Measurements from ENCODE around the gene RBKS.

Gene RBKS

DNA sequence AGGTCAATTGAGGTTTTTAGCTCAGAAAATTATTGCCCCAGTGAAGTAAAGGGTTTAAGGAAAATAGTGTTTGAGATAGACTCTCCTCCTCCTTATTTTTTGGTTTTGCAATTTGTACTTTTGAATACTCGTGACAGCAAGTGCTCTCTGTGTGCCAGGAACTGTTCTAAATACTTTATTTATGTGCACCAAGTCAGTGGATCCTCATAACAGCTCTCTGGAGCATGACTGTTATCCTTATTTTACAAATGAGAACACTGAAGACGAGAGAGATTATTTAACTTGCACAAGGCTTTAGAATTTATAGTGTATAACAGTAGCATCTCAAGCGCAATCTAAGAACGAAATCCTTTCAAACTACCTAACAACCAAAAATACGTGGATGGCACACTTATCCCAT lies 25.0 kb upstream of the RBKS start:
- no peak overlapping the region for H3K27ac Mint-ChIP-seq
- no peak for DNase-seq (ENCODE audit: low spot score)
- no peak overlapping the region for H3K4me3 Mint-ChIP-seq
- peaks cover 13% of the 10 kb centered on the region for H3K4me1 Mint-ChIP-seq (ENCODE audit: low read depth)
- no peaks in the 10 kb centered on the region for H3K9me3 Mint-ChIP-seq
- H3K27me3 Mint-ChIP-seq (ENCODE audit: low read depth), result no peaks in the 10 kb centered on the region
- H3K36me3 Mint-ChIP-seq (ENCODE audit: low read depth), result peaks cover 17% of the 10 kb centered on the region

DNA sequence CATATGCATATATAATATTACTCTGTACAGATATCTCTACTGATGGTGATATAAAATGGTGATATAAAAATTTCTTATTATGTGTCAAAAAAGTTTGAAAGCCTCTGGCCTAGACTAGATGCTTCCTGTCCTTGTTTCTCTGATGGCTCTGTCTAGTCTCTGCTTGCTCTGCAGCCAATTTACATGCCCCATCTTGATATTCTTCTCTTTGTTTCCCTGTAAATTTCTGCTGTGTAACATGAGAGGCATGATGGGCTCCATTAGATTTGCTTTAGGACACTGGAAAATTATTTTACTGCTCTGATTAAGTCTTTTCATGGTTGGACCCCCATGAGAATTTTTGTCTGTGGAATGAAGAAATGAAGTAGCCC lies 24.6 kb upstream of the RBKS start:
- H3K27ac Mint-ChIP-seq, result no peak overlapping the region
- H3K27me3 Mint-ChIP-seq (ENCODE audit: low read depth), result no peaks in the 10 kb centered on the region
- DNase-seq (ENCODE audit: low spot score), result no peak
- no peak overlapping the region for H3K4me3 Mint-ChIP-seq
- H3K4me1 Mint-ChIP-seq (ENCODE audit: low read depth), result peaks cover 11% of the 10 kb centered on the region
- H3K36me3 Mint-ChIP-seq (ENCODE audit: low read depth), result peaks cover 19% of the 10 kb centered on the region
- no peaks in the 10 kb centered on the region for H3K9me3 Mint-ChIP-seq

DNA sequence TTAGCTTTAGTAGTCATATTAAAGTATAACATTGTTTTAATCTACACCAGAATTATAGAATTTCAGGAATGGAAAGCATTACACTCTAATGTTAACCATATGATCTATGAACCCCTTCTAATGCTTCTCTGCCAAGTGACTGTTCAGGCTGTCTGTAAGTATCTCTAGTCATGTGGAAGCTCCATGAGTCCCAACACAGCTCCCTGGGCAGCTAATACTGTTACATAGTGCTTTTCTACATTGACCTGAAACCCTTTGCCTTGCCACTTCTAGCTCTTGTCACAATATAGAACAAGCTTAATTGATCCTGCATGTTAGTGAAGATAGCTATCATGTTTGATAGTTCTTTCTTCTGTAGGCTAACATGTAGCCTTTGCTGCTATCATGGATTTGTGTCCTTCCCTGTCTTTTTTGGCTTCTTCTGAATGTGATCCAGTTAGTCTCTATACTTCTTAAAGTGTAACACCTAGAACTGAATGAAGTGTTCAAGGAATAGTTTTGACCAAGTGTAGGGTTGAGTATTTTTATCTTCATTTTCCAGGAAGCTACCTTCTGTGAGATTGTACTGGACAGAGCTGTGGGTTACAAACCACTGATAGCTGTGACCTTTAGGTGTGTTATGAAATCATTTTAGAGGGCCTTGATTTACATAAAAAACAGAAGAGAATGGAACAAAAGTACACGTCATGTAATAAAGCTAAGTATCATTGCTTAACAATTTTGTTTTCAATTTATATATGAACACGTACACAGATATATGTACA lies 24.0 kb upstream of the RBKS start:
- Mint-ChIP-seq H3K27me3 (ENCODE audit: low read depth) (no peaks in the 10 kb centered on the region), H3K27ac (no peak overlapping the region), H3K4me3 (no peak overlapping the region), H3K9me3 (no peaks in the 10 kb centered on the region), H3K4me1 (ENCODE audit: low read depth) (peaks cover 11% of the 10 kb centered on the region), H3K36me3 (ENCODE audit: low read depth) (peaks cover 23% of the 10 kb centered on the region)
- DNase-seq (ENCODE audit: low spot score), result no peak

DNA sequence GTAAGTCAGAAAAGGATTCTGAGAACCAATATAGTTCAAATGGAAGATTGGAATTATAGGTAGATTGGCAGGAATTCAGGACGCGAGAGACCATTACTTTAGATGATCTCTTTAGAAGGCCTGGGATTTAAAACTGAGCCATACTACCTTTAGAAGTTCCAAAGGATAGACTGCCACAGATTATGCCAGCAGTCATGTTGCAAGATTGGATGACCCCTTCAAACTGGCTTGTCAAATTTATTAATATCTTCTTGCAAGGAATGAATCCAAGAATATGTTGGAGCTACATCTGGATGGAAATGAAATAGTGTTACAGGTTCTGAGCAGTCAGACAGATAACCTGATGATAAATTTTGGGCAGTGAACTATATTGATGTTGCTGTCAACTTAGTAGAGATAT lies 22.3 kb upstream of the RBKS start:
- Mint-ChIP-seq H3K4me3 (no peak overlapping the region), H3K27me3 (ENCODE audit: low read depth) (no peaks in the 10 kb centered on the region), H3K36me3 (ENCODE audit: low read depth) (peaks cover 27% of the 10 kb centered on the region), H3K4me1 (ENCODE audit: low read depth) (peaks cover 15% of the 10 kb centered on the region), H3K9me3 (no peaks in the 10 kb centered on the region), H3K27ac (no peak overlapping the region)
- no peak for DNase-seq (ENCODE audit: low spot score)

DNA sequence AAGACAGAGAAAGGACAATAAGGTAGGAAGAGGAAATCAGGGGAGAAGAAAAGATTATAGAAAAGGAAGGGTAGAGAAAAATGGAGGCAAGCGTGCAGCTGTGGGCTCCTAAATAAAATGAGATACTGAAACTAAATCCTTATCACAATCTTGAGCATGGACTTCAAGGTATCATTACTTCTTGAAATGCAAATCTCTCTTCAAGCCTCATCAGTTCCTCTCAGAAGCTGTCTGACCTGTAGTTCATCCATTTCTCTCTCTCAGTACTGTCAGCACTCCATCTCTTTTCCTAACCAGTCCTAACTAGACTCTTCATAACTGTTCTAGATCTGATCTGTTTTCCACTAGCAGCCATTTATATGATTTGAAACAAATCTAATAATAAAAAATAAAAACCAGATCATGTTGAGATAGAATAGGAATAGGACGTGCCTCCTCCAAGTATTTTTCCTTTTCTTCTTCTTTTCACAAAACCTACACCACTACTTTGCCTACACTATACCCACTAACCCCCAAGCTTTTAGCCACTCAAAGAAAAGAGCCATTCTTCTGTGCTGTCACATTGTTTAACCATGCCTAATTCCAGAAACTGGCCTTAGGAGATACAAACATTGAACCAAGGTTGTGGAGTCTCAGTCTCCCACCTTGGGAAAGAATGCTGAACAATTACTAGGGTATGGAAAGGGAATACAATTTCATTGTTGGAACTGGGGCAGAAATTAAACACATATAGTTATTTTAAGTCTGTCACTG lies 21.4 kb upstream of the RBKS start:
- no peaks in the 10 kb centered on the region for H3K27me3 Mint-ChIP-seq (ENCODE audit: low read depth)
- H3K4me1 Mint-ChIP-seq (ENCODE audit: low read depth), result peaks cover 16% of the 10 kb centered on the region
- peaks cover 31% of the 10 kb centered on the region for H3K36me3 Mint-ChIP-seq (ENCODE audit: low read depth)
- no peak overlapping the region for H3K4me3 Mint-ChIP-seq
- no peak overlapping the region for H3K27ac Mint-ChIP-seq
- no peaks in the 10 kb centered on the region for H3K9me3 Mint-ChIP-seq
- DNase-seq (ENCODE audit: low spot score), result no peak

DNA sequence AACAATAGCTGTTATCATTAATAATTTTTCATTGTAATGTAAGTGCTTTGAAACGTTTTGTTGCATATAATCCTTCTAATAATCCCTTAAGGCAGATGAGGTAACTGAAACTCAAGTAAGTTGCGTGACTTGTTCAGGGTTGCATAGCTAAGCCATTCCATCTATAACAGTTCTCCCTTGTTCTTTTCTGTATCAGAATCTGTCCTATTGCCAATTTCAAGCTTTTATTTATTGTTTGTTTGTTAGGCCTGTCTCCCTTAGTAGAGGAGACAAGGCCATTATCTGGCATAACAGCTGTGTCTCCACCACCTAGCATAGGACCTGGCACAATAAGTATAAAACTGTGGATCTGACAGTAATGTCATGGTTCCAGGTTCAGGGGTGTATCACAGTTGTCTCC lies 19.7 kb upstream of the RBKS start:
- Mint-ChIP-seq H3K4me1 (ENCODE audit: low read depth) (peaks cover 26% of the 10 kb centered on the region), H3K27me3 (ENCODE audit: low read depth) (no peaks in the 10 kb centered on the region), H3K36me3 (ENCODE audit: low read depth) (peaks cover 45% of the 10 kb centered on the region), H3K27ac (no peak overlapping the region), H3K9me3 (no peaks in the 10 kb centered on the region), H3K4me3 (no peak overlapping the region)
- DNase-seq (ENCODE audit: low spot score), result no peak

DNA sequence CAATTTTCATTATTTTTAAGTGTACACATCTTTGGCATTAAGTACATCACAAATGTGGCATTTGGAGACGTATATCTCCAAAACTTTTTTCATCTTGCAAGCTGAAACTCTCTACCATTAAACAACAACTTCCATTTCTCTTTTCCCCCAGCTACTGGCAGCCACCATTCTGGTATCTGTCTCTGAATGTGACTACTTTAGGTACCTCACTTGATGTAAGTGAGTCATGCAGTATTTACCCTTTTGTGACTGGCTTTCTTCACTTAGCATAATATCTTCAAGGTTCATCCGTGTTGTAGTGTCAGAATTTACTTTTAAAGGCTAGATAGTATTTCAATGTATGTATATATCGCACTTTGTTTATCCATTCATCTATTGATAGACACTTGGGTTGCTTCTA lies 17.4 kb upstream of the RBKS start:
- H3K27ac Mint-ChIP-seq, result no peak overlapping the region
- no peaks in the 10 kb centered on the region for H3K9me3 Mint-ChIP-seq
- peaks cover 57% of the 10 kb centered on the region for H3K36me3 Mint-ChIP-seq (ENCODE audit: low read depth)
- peaks cover 30% of the 10 kb centered on the region for H3K4me1 Mint-ChIP-seq (ENCODE audit: low read depth)
- no peak for DNase-seq (ENCODE audit: low spot score)
- H3K27me3 Mint-ChIP-seq (ENCODE audit: low read depth), result no peaks in the 10 kb centered on the region
- no peak overlapping the region for H3K4me3 Mint-ChIP-seq

DNA sequence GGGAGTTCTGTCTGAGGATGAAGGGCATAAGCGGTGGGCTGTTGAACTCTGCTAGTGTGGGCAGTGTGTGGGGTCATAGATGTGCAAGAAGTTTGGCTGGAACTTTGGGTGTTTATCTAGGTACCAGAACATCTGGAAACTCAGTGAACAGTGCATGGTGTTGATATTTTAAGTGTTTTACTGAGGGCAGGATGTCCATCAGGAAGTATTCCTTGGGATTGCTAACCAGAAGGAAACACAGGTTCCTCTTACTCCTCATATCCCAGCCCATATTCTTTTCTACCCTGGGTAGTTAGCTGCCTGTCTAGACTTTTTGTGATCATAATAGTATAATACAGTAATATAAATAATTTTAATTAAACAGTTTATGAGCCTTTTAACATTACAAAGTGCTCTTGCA lies 15.9 kb upstream of the RBKS start:
- no peak for DNase-seq (ENCODE audit: low spot score)
- no peak overlapping the region for H3K4me3 Mint-ChIP-seq
- H3K27me3 Mint-ChIP-seq (ENCODE audit: low read depth), result no peaks in the 10 kb centered on the region
- no peak overlapping the region for H3K27ac Mint-ChIP-seq
- peaks cover 60% of the 10 kb centered on the region for H3K36me3 Mint-ChIP-seq (ENCODE audit: low read depth)
- H3K4me1 Mint-ChIP-seq (ENCODE audit: low read depth), result peaks cover 38% of the 10 kb centered on the region
- H3K9me3 Mint-ChIP-seq, result no peaks in the 10 kb centered on the region

DNA sequence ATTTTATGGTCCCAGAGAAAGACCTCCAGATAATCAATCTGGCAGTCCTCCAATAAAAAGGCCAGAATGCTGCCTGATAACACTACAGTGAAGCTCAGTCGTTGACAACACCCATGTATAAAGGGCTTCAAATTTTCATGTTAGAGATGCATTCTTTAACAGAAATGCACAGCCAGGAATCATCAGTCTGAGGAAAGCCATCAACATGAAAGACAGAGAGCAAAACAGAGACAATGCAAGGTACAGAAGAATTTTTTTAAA lies 14.1 kb upstream of the RBKS start:
- DNase-seq (ENCODE audit: low spot score), result no peak
- Mint-ChIP-seq H3K27me3 (ENCODE audit: low read depth) (no peaks in the 10 kb centered on the region), H3K4me3 (no peak overlapping the region), H3K27ac (no peak overlapping the region), H3K9me3 (no peaks in the 10 kb centered on the region), H3K36me3 (ENCODE audit: low read depth) (peaks cover 61% of the 10 kb centered on the region), H3K4me1 (ENCODE audit: low read depth) (peaks cover 46% of the 10 kb centered on the region)

DNA sequence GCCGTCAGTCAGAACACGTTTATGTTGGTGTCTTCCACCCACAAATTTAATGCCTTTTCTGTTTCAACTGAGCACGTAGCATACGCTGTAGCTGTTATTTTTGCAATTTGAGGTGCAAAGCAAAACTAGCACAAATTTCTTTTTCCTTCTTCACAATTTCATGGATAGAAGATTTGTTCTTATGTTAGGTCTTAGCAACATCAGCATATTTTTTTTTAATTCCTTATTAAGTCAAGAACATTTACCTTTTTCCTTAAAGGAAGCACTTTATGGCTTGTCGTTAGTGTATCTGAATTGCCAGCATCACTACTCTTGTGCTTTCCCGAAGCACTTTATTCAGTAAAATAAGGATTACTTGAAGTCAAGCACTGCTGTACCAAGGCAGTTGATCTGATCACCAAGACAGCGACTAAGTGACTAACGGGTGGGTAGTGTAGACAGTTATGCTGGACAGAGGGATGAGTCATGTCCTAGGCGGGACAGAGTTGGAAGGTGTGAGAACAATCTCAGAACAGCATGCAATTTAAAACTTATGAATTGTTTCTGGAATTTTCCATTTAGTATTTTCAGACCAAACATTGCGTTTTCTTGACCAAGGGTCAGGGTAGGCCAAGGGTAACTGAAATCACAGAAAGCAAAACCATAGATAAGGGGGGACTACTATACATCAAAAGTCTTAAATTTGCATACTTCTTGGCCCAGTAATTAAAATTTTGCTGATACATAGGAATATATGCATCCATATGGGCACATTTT lies 13.6 kb upstream of the RBKS start:
- H3K27ac Mint-ChIP-seq, result no peak overlapping the region
- peaks cover 61% of the 10 kb centered on the region for H3K36me3 Mint-ChIP-seq (ENCODE audit: low read depth)

DNA sequence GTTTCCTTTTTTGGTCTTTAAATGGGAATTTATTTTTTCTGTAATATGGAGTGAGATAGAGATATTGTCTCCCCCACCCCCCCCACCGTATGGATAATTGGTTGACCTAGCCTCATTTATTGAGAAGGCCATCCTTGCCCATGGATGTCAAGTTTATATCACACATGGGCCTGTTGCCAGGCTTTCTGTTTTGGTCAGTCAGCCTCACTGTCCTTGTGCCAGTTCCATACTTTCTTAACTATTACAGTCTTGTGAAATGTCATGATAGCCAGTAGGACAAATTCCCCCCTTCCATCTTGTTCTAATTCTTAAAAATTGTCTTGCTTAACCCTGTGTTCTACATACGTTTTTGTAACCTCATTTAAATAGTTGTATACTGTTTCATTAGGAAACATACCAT lies 12.8 kb upstream of the RBKS start:
- H3K4me3 Mint-ChIP-seq, result no peak overlapping the region
- no peak overlapping the region for H3K27ac Mint-ChIP-seq
- no peaks in the 10 kb centered on the region for H3K9me3 Mint-ChIP-seq
- peaks cover 46% of the 10 kb centered on the region for H3K4me1 Mint-ChIP-seq (ENCODE audit: low read depth)
- H3K27me3 Mint-ChIP-seq (ENCODE audit: low read depth), result no peaks in the 10 kb centered on the region
- peaks cover 64% of the 10 kb centered on the region for H3K36me3 Mint-ChIP-seq (ENCODE audit: low read depth)
- DNase-seq (ENCODE audit: low spot score), result no peak

More for the DNA sequence above, 13.6 kb upstream of the RBKS start:
- Mint-ChIP-seq H3K4me1 (ENCODE audit: low read depth) (peaks cover 46% of the 10 kb centered on the region), H3K27me3 (ENCODE audit: low read depth) (no peaks in the 10 kb centered on the region), H3K9me3 (no peaks in the 10 kb centered on the region), H3K4me3 (no peak overlapping the region)
- no peak for DNase-seq (ENCODE audit: low spot score)

DNA sequence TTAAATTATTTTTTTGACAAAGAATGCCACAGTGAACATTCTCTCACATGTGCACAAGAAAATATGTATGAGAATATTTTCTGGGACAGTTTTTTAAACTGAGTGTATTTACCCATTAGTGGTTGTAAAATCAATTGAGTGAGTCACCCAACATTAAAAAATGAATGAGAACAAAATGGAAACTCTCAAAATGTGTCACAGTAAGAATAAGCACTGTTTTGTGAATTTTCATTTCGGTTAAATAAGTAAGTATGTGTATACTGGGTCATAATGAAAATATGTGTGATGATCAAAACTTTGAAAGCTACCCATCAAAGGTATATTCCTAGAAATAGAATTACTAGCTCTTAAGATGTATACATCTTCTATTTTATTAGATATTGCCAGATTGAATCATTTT lies 11.9 kb upstream of the RBKS start:
- Mint-ChIP-seq H3K4me1 (ENCODE audit: low read depth) (peaks cover 54% of the 10 kb centered on the region), H3K27me3 (ENCODE audit: low read depth) (no peaks in the 10 kb centered on the region), H3K9me3 (no peaks in the 10 kb centered on the region), H3K4me3 (no peak overlapping the region), H3K36me3 (ENCODE audit: low read depth) (peaks cover 67% of the 10 kb centered on the region), H3K27ac (peak overlapping the region; percentile 67)
- no peak for DNase-seq (ENCODE audit: low spot score)

DNA sequence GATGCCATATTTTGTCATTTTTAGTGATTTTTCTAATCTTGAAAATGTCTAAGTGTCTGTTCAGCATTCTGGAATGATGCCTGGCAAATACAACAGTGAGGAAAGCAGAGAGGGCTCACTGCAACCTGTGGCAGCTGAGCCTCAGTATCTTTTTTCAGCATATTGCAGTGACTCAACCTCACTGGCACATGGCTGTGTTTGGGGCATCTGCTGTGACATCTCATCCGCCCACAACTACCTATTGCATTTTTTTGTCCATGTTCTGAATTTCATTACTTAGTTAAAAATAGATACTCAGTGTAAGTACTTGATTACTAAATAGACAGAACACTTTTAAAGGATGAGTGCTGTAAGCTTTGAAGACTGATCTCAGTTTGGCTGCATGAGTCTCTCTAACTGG lies 11.0 kb upstream of the RBKS start:
- peak; percentile 50 for DNase-seq (ENCODE audit: low spot score)
- Mint-ChIP-seq H3K27ac (no peak overlapping the region), H3K4me1 (ENCODE audit: low read depth) (peaks cover 57% of the 10 kb centered on the region), H3K36me3 (ENCODE audit: low read depth) (peaks cover 70% of the 10 kb centered on the region), H3K9me3 (no peaks in the 10 kb centered on the region), H3K27me3 (ENCODE audit: low read depth) (no peaks in the 10 kb centered on the region), H3K4me3 (no peak overlapping the region)

DNA sequence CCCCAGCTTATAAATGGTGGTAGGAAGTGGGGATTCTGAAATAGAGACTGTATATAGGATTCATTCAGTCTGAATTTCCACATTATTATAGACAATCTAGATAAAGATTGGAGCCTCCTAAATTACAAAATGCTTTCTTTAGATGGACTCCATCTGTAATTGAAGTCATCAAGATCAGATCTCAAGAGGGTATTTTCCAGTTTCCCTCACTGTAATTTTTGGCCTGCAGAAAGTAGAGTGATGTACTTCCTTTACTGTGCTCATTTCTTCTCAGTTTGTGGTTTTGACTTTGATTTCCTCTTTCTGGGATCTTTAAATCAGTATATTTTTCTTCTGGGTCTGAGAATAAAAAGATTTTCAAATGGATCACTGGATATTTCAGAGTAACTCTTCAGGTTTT lies 7.5 kb upstream of the RBKS start:
- no peaks in the 10 kb centered on the region for H3K27me3 Mint-ChIP-seq (ENCODE audit: low read depth)
- H3K27ac Mint-ChIP-seq, result peak overlapping the region; percentile 33
- no peak for DNase-seq (ENCODE audit: low spot score)
- peaks cover 69% of the 10 kb centered on the region for H3K36me3 Mint-ChIP-seq (ENCODE audit: low read depth)
- H3K4me3 Mint-ChIP-seq, result no peak overlapping the region
- H3K4me1 Mint-ChIP-seq (ENCODE audit: low read depth), result peaks cover 59% of the 10 kb centered on the region
- no peaks in the 10 kb centered on the region for H3K9me3 Mint-ChIP-seq
